HEK293 (cell line): ENCODE results near the gene SPINT2.

ENCODE experiments used
- CTCF ChIA-PET: fragments of 350-600 bp; formaldehyde crosslinking; extraction: SDS; loops from one replicate; lab custom pipeline; 2021; ENCODE audit warnings: antibody characterized with exemption; lab: Yijun Ruan, JAX
- POLR2A ChIA-PET: fragments of 300-600 bp; formaldehyde crosslinking; extraction: SDS; loops from one replicate; lab custom pipeline; 2020; ENCODE audit warnings: antibody characterized with exemption, inconsistent platforms; lab: Yijun Ruan, JAX
- H3K27ac ChIP-seq: fragments of 200-500 bp; sonication (Bioruptor generic); 2 replicates; pipeline ENCODE4 v1.5.1; 2014; ENCODE audit warnings: low read depth, low read length, control low read depth, inconsistent platforms; ENCODE audit errors: extremely low read depth
- H3K36me3 ChIP-seq, 2 experiments: fragments of 200-500 bp in 1 of 2; sonication (Bioruptor generic) in 1 of 2; 1 replicate in 1 of 2; 2 replicates in 1 of 2; pipeline ENCODE4 v1.5.1; 2014 to 2017; ENCODE audit warnings: inconsistent platforms in 2 of 2, low read length in 2 of 2; ENCODE audit not compliant: control insufficient read depth in 2 of 2, insufficient read depth in 1 of 2
- H3K4me1 ChIP-seq: fragments of 200-500 bp; sonication (Bioruptor generic); 2 replicates; pipeline ENCODE4 v1.5.1; 2014; ENCODE audit warnings: mild to moderate bottlenecking, low read length, inconsistent platforms; ENCODE audit not compliant: control insufficient read depth, insufficient read depth
- H3K4me3 ChIP-seq: 2 replicates; pipeline ENCODE4 v1.5.1; 2011; ENCODE audit warnings: low read depth, mild to moderate bottlenecking, control low read depth, low read length, moderate library complexity
- H3K9me3 ChIP-seq: fragments of 200-500 bp; sonication (Bioruptor generic); 2 replicates; pipeline ENCODE4 v1.5.1; 2014; ENCODE audit warnings: low read depth, low read length, inconsistent platforms; ENCODE audit not compliant: control insufficient read depth, insufficient read depth
- BCL11A ChIP-seq: fragments of 450-650 bp; formaldehyde crosslinking; IDR thresholded peaks from 2 replicates; pipeline ENCODE4 v1.5.1; 2016; ENCODE audit warnings: low read depth, missing biosample characterization, missing genetic modification characterization
- GLI2 ChIP-seq: fragments of 450-650 bp; formaldehyde crosslinking; IDR thresholded peaks from 2 replicates; pipeline ENCODE4; 2017; ENCODE audit warnings: missing biosample characterization, missing genetic modification characterization, low read depth, borderline replicate concordance
- GLIS2 ChIP-seq: fragments of 450-650 bp; formaldehyde crosslinking; IDR thresholded peaks from 2 replicates; pipeline ENCODE4 v1.5.1; 2016; ENCODE audit warnings: missing biosample characterization, missing genetic modification characterization
- HIC1 ChIP-seq: fragments of 450-650 bp; formaldehyde crosslinking; IDR thresholded peaks from 2 replicates; pipeline ENCODE4 v1.5.1; 2016; ENCODE audit warnings: missing biosample characterization, missing genetic modification characterization
- KLF9 ChIP-seq: fragments of 450-650 bp; formaldehyde crosslinking; IDR thresholded peaks from 2 replicates; pipeline ENCODE4 v1.5.1; 2016; ENCODE audit warnings: missing biosample characterization, missing genetic modification characterization, low read depth
- PRDM10 ChIP-seq: fragments of 450-650 bp; formaldehyde crosslinking; IDR thresholded peaks from 2 replicates; pipeline ENCODE4 v1.5.1; 2016; ENCODE audit warnings: missing biosample characterization, missing genetic modification characterization
- ZBTB8A ChIP-seq: fragments of 450-650 bp; formaldehyde crosslinking; IDR thresholded peaks from 2 replicates; pipeline ENCODE4 v1.5.1; 2016; ENCODE audit warnings: missing biosample characterization, missing genetic modification characterization
- ZNF148 ChIP-seq: fragments of 450-650 bp; formaldehyde crosslinking; IDR thresholded peaks from 2 replicates; pipeline ENCODE4 v1.5.0; 2017; ENCODE audit warnings: missing biosample characterization, missing genetic modification characterization, borderline replicate concordance
- ZNF214 ChIP-seq: fragments of 450-650 bp; formaldehyde crosslinking; IDR thresholded peaks from 2 replicates; pipeline ENCODE4 v1.5.1; 2017; ENCODE audit warnings: missing biosample characterization, mild to moderate bottlenecking, missing genetic modification characterization, borderline replicate concordance
- ZNF302 ChIP-seq: fragments of 450-650 bp; formaldehyde crosslinking; IDR thresholded peaks from 2 replicates; pipeline ENCODE4 v1.5.1; 2016; ENCODE audit warnings: missing biosample characterization, missing genetic modification characterization, low read depth
- ZNF416 ChIP-seq: fragments of 450-650 bp; formaldehyde crosslinking; IDR thresholded peaks from 2 replicates; pipeline ENCODE4 v1.5.1; 2016; ENCODE audit warnings: missing biosample characterization, missing genetic modification characterization
- ZNF48 ChIP-seq: fragments of 450-650 bp; formaldehyde crosslinking; IDR thresholded peaks from 2 replicates; pipeline ENCODE4 v1.5.1; 2016; ENCODE audit warnings: missing biosample characterization, missing genetic modification characterization
- ZNF777 ChIP-seq: fragments of 450-650 bp; formaldehyde crosslinking; IDR thresholded peaks from 2 replicates; pipeline ENCODE4 v1.5.1; 2017; ENCODE audit warnings: missing biosample characterization, missing genetic modification characterization, borderline replicate concordance
- ZNF792 ChIP-seq: fragments of 450-650 bp; formaldehyde crosslinking; IDR thresholded peaks from 2 replicates; pipeline ENCODE4 v1.5.1; 2016; ENCODE audit warnings: missing biosample characterization, missing genetic modification characterization
- TF ChIP-seq, protein P1 (sequence below): fragments of 450-650 bp; formaldehyde crosslinking; IDR thresholded peaks from 2 replicates; pipeline ENCODE4 v1.5.1; 2016; ENCODE audit warnings: missing biosample characterization, missing genetic modification characterization
- TF ChIP-seq, protein P2 (sequence below): fragments of 450-650 bp; formaldehyde crosslinking; IDR thresholded peaks from 2 replicates; pipeline ENCODE4 v1.5.1; 2016; ENCODE audit warnings: missing biosample characterization, missing genetic modification characterization
- TF ChIP-seq, protein P3 (sequence below): fragments of 450-650 bp; IDR thresholded peaks from 2 replicates; pipeline ENCODE4 v1.5.1; 2018; ENCODE audit warnings: missing biosample characterization, mild to moderate bottlenecking, missing genetic modification characterization

Gene SPINT2

DNA sequence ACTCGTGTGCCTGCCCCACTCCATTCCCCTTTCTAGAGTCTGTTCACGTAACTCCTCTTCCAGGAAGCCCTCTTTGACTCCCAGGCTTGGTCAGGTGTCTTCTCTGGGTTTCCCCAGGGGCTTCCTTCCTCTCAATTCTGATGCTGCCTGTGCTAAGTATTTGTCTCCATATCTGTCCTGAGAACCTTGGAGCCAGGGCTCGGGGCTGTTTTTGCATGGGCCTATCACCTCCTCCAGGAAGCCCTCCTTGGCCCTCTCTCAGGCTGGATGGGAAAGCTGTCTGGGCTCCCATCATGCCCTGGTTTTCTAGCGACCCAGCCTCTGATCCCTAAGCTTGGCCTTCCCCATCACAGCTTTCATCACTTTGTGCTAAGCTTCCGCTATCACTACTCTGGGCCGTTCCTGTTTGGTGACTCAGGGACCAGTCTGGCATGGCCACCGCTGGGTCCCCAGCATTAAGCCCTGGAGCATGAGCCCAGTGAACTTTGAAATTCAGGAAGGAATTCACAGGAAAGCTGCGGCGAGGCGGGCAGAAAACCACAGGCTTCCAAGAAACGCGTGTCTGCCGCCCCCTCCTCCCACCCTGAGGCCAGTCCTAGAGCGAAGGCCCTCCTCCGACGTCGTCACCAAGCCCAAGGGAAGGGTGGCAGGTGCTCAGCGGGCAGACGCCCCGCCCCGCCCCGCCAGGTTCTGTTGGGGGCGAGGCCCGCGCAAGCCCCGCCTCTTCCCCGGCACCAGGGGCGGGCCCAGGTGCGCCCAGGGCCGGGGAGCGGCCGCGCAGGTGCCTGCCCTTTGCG, 486 bp upstream of the SPINT2 start (continued):
- TF ChIP-seq, protein P1, sequence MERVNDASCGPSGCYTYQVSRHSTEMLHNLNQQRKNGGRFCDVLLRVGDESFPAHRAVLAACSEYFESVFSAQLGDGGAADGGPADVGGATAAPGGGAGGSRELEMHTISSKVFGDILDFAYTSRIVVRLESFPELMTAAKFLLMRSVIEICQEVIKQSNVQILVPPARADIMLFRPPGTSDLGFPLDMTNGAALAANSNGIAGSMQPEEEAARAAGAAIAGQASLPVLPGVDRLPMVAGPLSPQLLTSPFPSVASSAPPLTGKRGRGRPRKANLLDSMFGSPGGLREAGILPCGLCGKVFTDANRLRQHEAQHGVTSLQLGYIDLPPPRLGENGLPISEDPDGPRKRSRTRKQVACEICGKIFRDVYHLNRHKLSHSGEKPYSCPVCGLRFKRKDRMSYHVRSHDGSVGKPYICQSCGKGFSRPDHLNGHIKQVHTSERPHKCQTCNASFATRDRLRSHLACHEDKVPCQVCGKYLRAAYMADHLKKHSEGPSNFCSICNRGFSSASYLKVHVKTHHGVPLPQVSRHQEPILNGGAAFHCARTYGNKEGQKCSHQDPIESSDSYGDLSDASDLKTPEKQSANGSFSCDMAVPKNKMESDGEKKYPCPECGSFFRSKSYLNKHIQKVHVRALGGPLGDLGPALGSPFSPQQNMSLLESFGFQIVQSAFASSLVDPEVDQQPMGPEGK (tag by site-specific recombination): 0 out of 2 replicates have a peak, but pooled peaks have one; percentile 72
- peak; percentile 17; the same call in 1 of the 2 replicates for TF ChIP-seq ZNF777 (tag by site-specific recombination)

DNA sequence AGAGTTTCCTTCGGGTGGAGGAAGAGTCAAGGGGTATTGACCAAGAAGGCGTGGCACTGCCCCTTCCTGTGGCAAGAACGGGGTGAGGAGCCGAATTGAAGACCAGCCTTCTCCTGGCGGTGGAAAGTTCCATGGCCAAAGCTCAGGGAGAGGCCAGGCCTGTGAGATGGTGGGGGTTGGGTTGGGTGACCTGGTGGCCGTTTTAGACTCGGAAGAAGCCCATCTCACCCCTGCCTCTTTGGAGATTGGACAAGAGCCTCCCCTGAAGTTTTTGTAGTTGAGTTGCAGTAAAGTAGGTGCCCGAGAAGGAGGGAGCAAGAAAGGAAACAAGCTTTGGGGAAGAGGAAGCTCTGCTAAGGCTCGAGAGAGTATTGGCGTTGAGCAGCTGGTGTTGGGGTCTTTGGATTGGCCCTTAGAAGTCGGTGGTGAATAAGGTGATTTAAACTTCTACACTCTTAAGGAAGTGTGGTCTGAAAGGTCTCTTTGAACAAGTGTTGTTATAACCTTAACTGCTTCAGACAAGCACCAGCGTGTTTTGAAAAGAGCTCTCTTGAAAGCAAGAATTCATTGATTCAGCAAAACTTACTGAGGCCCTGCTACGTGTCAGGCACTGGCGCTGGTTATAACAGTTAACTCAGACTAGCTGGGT, 964 bp downstream of the SPINT2 start:
- POLR2A ChIA-PET: interaction anchor here (0.6 to 4.7 kb wide), 15 partner anchors 9 to 382 kb away, joined by 3 to 26 read pairs (median 7); partner anchors contain the start of genes ACTN4, CATSPERG, FAM98C and GGN
- Histone ChIP-seq H3K4me1 (peaks cover 51% of the 10 kb centered on the region), H3K27ac (peak overlapping the region; percentile 90), H3K4me3 (peak overlapping the region; percentile 52), H3K36me3 (no peaks in the 10 kb centered on the region; a peak in 1 of 3 replicates), H3K9me3 (no peaks in the 10 kb centered on the region)
- CTCF ChIA-PET: interaction anchor here (0.6 to 8.8 kb wide), 15 partner anchors 9 to 363 kb away, joined by 3 to 48 read pairs (median 4); partner anchors contain the start of gene CATSPERG
- TF ChIP-seq, protein P2, sequence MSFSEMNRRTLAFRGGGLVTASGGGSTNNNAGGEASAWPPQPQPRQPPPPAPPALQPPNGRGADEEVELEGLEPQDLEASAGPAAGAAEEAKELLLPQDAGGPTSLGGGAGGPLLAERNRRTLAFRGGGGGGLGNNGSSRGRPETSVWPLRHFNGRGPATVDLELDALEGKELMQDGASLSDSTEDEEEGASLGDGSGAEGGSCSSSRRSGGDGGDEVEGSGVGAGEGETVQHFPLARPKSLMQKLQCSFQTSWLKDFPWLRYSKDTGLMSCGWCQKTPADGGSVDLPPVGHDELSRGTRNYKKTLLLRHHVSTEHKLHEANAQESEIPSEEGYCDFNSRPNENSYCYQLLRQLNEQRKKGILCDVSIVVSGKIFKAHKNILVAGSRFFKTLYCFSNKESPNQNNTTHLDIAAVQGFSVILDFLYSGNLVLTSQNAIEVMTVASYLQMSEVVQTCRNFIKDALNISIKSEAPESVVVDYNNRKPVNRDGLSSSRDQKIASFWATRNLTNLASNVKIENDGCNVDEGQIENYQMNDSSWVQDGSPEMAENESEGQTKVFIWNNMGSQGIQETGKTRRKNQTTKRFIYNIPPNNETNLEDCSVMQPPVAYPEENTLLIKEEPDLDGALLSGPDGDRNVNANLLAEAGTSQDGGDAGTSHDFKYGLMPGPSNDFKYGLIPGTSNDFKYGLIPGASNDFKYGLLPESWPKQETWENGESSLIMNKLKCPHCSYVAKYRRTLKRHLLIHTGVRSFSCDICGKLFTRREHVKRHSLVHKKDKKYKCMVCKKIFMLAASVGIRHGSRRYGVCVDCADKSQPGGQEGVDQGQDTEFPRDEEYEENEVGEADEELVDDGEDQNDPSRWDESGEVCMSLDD (tag by site-specific recombination): 0 out of 2 replicates have a peak, but pooled peaks have one; percentile 14
- TF ChIP-seq ZNF792: 0 out of 2 replicates have a peak, but pooled peaks have one; percentile 5
- 0 out of 2 replicates have a peak, but pooled peaks have one; percentile 22 for TF ChIP-seq BCL11A (tag by site-specific recombination)
- no peak for TF ChIP-seq GLI2 (tag by site-specific recombination)
- no peak for TF ChIP-seq ZNF416 (tag by site-specific recombination)
- TF ChIP-seq HIC1 (tag by site-specific recombination): peak; percentile 84
- TF ChIP-seq ZNF48 (tag by site-specific recombination): no peak
- TF ChIP-seq, protein P3, sequence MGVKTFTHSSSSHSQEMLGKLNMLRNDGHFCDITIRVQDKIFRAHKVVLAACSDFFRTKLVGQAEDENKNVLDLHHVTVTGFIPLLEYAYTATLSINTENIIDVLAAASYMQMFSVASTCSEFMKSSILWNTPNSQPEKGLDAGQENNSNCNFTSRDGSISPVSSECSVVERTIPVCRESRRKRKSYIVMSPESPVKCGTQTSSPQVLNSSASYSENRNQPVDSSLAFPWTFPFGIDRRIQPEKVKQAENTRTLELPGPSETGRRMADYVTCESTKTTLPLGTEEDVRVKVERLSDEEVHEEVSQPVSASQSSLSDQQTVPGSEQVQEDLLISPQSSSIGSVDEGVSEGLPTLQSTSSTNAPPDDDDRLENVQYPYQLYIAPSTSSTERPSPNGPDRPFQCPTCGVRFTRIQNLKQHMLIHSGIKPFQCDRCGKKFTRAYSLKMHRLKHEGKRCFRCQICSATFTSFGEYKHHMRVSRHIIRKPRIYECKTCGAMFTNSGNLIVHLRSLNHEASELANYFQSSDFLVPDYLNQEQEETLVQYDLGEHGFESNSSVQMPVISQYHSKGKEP (tag by site-specific recombination): 0 out of 2 replicates have a peak, but pooled peaks have one; percentile 19
- peak; percentile 72 for TF ChIP-seq KLF9 (tag by site-specific recombination)
- TF ChIP-seq ZNF302 (tag by site-specific recombination): no peak
- no peak for TF ChIP-seq ZNF148 (tag by site-specific recombination)
- TF ChIP-seq ZNF214 (tag by site-specific recombination): no peak
- TF ChIP-seq PRDM10 (tag by site-specific recombination): peak; percentile 97
- no peak for TF ChIP-seq ZBTB8A (tag by site-specific recombination)
- TF ChIP-seq GLIS2 (tag by site-specific recombination): no peak; the same call in 1 of the 2 replicates
